Measurements from ENCODE around the gene RXRA.

The RXRA gene

GRCh38 chr9:134327671-134328231 is 1.5 kb downstream of the RXRA start:
- peak overlapping the region; percentile 81 for H3K4me3 ChIP-seq (replicated peaks; ENCODE audit: insufficient read depth, low read length)
- DNase-seq (ENCODE audit: low read depth in 1 of 2, low spot score in 1 of 2) = no peak
- H3K27me3 ChIP-seq (ENCODE audit: insufficient read depth, poor library complexity, severe bottlenecking) = no peaks in the 10 kb centered on the region
- H3K27ac ChIP-seq (replicated peaks) = peak overlapping the region; percentile 76
- TF ChIP-seq GABPA (IDR thresholded peaks at IDR 0.05; ENCODE audit: low read depth) = no peak
- TF ChIP-seq CTCF (IDR thresholded peaks at IDR 0.05; ENCODE audit: insufficient read depth, low read length) = no peak
- no peak for TF ChIP-seq POLR2AphosphoS5 (IDR thresholded peaks at IDR 0.05; ENCODE audit: low read depth)
- no peak for TF ChIP-seq REST (IDR thresholded peaks at IDR 0.05; ENCODE audit: insufficient replicate concordance, low read depth)
- TF ChIP-seq SPI1 (IDR thresholded peaks at IDR 0.05; ENCODE audit: borderline replicate concordance, low read depth) = no peak

- no peak for TF ChIP-seq GABPA (IDR thresholded peaks at IDR 0.05; ENCODE audit: low read depth)
- TF ChIP-seq CTCF (IDR thresholded peaks at IDR 0.05; ENCODE audit: insufficient read depth, low read length) = no peak
- TF ChIP-seq REST (IDR thresholded peaks at IDR 0.05; ENCODE audit: insufficient replicate concordance, low read depth) = no peak
- TF ChIP-seq SPI1 (IDR thresholded peaks at IDR 0.05; ENCODE audit: borderline replicate concordance, low read depth) = no peak
- no peak for TF ChIP-seq POLR2AphosphoS5 (IDR thresholded peaks at IDR 0.05; ENCODE audit: low read depth)
- Histone ChIP-seq H3K27me3 (ENCODE audit: insufficient read depth, poor library complexity, severe bottlenecking) (no peaks in the 10 kb centered on the region), H3K4me3 (replicated peaks; ENCODE audit: insufficient read depth, low read length) (peak overlapping the region; percentile 81; the same call in 1 of the 2 replicates), H3K27ac (replicated peaks) (peak overlapping the region; percentile 8; the same call in 1 of the 2 replicates)
- no peak for DNase-seq (ENCODE audit: low read depth in 1 of 2, low spot score in 1 of 2)
These were observed 2.1 kb downstream of the RXRA start for GRCh38 chr9:134328341-134328840.

- TF ChIP-seq CTCF (IDR thresholded peaks at IDR 0.05; ENCODE audit: insufficient read depth, low read length) (no peak), REST (IDR thresholded peaks at IDR 0.05; ENCODE audit: insufficient replicate concordance, low read depth) (no peak), SPI1 (IDR thresholded peaks at IDR 0.05; ENCODE audit: borderline replicate concordance, low read depth) (no peak), POLR2AphosphoS5 (IDR thresholded peaks at IDR 0.05; ENCODE audit: low read depth) (no peak)
- Histone ChIP-seq H3K4me3 (replicated peaks; ENCODE audit: insufficient read depth, low read length) (no peak overlapping the region), H3K27me3 (ENCODE audit: insufficient read depth, poor library complexity, severe bottlenecking) (no peaks in the 10 kb centered on the region), H3K27ac (replicated peaks) (no peak overlapping the region)
- no peak for DNase-seq (ENCODE audit: low read depth in 1 of 2, low spot score in 1 of 2)
These were observed 2.8 kb downstream of the RXRA start for GRCh38 chr9:134328841-134329575.
